ENCODE results near the gene SEMA6B.

DNA sequence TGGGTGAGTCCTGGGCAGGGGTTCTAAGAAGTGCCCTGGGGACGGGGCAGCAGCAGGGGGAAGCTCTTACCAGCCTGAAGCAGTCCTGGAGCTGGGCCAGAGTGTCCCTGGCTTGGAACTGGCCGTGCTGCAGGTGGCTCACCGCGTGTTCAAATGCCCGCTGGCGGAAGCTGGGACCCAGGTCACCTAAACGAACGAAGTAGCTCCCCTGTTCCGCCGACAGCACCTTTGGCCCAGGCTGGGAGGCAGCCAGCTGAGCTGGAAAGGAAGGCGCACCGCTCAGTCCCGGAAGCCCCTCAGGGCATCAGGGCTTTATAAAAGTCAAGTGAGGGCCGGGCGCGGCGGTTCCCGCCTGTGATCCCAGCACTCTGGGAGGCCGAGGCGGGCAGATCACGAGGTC is 50.8 kb downstream of the SEMA6B start:
- TF ChIP-seq ZBTB48 (tag by site-specific recombination; IDR thresholded peaks at IDR 0.05) (no peak), ZNF157 (tag by site-specific recombination; IDR thresholded peaks at IDR 0.05) (no peak), KLF10 (tag by site-specific recombination; IDR thresholded peaks at IDR 0.05) (no peak)
- TF ChIP-seq, protein P1, sequence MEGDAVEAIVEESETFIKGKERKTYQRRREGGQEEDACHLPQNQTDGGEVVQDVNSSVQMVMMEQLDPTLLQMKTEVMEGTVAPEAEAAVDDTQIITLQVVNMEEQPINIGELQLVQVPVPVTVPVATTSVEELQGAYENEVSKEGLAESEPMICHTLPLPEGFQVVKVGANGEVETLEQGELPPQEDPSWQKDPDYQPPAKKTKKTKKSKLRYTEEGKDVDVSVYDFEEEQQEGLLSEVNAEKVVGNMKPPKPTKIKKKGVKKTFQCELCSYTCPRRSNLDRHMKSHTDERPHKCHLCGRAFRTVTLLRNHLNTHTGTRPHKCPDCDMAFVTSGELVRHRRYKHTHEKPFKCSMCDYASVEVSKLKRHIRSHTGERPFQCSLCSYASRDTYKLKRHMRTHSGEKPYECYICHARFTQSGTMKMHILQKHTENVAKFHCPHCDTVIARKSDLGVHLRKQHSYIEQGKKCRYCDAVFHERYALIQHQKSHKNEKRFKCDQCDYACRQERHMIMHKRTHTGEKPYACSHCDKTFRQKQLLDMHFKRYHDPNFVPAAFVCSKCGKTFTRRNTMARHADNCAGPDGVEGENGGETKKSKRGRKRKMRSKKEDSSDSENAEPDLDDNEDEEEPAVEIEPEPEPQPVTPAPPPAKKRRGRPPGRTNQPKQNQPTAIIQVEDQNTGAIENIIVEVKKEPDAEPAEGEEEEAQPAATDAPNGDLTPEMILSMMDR (tag by site-specific recombination; IDR thresholded peaks at IDR 0.05): no peak
- TF ChIP-seq, protein P2, sequence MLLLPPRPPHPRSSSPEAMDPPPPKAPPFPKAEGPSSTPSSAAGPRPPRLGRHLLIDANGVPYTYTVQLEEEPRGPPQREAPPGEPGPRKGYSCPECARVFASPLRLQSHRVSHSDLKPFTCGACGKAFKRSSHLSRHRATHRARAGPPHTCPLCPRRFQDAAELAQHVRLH (tag by site-specific recombination; IDR thresholded peaks at IDR 0.05): no peak

Measured in HEK293 (cell line).